Measurements from ENCODE around the gene IL10RB. TPM values are rescaled to one million over a fixed set of nuclear protein-coding genes. Genes with fewer than 3 reads are reported as not detected.
A peak's percentile ranks its signal among the peaks of the same experiment; 100 is the strongest.
"Not testable (repeated sequence)": the region's sequence is repeated elsewhere in the genome, so short reads cannot be mapped to it uniquely, and the experiment has no call there.

Gene IL10RB
- total RNA-seq, result 10 to 100 TPM; 10.5 to 24.2 (median 20.3) TPM
- long read RNA-seq, partial matches to known transcripts, result 0 of 3 reads
- long read RNA-seq, other reads (novel, unspliced or antisense), result 0 of 3 reads

DNA sequence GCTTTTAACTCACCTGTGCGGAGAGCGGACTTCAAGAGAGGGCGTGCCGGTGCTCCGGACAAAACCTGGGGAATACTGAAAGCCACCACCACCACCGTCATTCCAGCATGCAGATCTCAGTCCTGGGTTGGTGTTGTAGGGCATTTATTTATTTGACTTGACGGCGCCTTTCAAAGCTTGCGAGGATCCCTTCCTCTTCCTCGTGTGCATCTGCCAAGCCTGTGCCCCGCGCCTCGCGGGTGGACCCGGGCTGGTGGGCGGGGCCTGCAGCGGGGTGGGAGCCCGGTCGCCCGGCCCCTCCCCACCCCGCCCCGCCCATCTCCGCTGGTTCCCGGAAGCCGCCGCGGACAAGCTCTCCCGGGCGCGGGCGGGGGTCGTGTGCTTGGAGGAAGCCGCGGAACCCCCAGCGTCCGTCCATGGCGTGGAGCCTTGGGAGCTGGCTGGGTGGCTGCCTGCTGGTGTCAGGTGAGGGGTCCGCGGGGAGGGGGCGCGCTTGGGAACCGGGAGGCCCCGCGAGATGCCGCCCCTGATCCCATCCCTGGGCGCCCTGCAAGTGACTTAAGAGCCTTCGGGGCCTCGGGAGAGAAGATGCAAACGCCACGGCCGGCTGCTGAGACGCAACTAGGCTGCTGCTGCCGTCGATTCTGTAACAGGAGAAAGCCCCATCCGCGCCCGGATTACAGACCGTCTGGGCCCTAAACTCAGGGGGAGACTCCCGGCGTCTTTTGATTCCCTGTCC is at the start of gene IL10RB:
IL10RB (plus strand) TSS at position 318 of the 739 bp plus-strand sequence; CDS start at position 417, 99 bp downstream.
- peaks cover 0 to 8% (median 4%) of the 10 kb centered on the region in 4 donors for H3K36me3 ChIP-seq
- peak within 1 kb of the TSS; percentile 84 to 88 (median 87) for H3K4me3 ChIP-seq
- no peaks in the 10 kb centered on the region for H3K9me3 ChIP-seq
- H3K27ac ChIP-seq, result peak within 1 kb of the TSS; percentile 80 to 90 (median 81)
- peaks cover 0 to 32% (median 10%) of the 10 kb centered on the region in 4 donors for H3K4me1 ChIP-seq
- DNase-seq, result peak; percentile 83 to 88 (median 87)
- intact Hi-C loops (cut with DNase I), result loop anchor here in 1 of 2 donors (10.0 kb wide), 1 partner anchor 61 kb away; no protein-coding TSS in a partner anchor
- WGBS (ENCODE audit: insufficient coverage, low coverage, low lambda C conversion rate, missing lambda C conversion rate), result 6% methylated on average over 16 of the region's 60 CpGs
- TF ChIP-seq POLR2A (IDR thresholded peaks at IDR 0.05), result peak; percentile 53
- TF ChIP-seq, protein P1, sequence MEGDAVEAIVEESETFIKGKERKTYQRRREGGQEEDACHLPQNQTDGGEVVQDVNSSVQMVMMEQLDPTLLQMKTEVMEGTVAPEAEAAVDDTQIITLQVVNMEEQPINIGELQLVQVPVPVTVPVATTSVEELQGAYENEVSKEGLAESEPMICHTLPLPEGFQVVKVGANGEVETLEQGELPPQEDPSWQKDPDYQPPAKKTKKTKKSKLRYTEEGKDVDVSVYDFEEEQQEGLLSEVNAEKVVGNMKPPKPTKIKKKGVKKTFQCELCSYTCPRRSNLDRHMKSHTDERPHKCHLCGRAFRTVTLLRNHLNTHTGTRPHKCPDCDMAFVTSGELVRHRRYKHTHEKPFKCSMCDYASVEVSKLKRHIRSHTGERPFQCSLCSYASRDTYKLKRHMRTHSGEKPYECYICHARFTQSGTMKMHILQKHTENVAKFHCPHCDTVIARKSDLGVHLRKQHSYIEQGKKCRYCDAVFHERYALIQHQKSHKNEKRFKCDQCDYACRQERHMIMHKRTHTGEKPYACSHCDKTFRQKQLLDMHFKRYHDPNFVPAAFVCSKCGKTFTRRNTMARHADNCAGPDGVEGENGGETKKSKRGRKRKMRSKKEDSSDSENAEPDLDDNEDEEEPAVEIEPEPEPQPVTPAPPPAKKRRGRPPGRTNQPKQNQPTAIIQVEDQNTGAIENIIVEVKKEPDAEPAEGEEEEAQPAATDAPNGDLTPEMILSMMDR (IDR thresholded peaks at IDR 0.05), result no peak
- H3K27me3 ChIP-seq, result no peaks in the 10 kb centered on the region
- peak; percentile 80 to 92 (median 86) for ATAC-seq

DNA sequence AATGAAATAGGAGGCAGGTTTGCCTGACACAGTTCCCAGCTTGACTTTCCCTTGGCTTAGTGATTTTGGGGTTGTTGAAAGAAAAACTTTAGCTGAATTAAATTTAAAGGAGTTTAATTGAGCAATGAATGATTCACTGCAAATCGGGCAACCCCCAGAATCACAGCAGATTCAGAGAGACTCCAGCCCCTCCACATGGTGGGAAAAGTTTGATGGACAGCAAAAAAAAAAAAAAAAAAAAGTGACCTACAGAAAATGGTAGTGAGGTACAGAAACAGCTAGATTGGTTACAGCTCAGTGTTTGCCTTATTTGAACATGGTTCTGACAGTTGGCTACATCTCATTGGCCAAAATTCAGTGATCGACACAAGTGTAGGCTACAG is 49.0 kb upstream of the IL10RB start:
- Histone ChIP-seq H3K9me3 (no peaks in the 10 kb centered on the region), H3K27ac (no peak overlapping the region), H3K4me3 (no peak overlapping the region), H3K27me3 (no peaks in the 10 kb centered on the region), H3K36me3 (no peaks in the 10 kb centered on the region), H3K4me1 (peaks cover 0 to 19% (median 0%) of the 10 kb centered on the region in 4 donors)
- DNase-seq (no peak), ATAC-seq (no peak)
- no peak for TF ChIP-seq POLR2A (IDR thresholded peaks at IDR 0.05)
- WGBS (ENCODE audit: insufficient coverage, low coverage, low lambda C conversion rate, missing lambda C conversion rate), result 96% methylated on average over 2 of the region's 2 CpGs
- intact Hi-C loops (cut with DNase I), result no loop called here

DNA sequence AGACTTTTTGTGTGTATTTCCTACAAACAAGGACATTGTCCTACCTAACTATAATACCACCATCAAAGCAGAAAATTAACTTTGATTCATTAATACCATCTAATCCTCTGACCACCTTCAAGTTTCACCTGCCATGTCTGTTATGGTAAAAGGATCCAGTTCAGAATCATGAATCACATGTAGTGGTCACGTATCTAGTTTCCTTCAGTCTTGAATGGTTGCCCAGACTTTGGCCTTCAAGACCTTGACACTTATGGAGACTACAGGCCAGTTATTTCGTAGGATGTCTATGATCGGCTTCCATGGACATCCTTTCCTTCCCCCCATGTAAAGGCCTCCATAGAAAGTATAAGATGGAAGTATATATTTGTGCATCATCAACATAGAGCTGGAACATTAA is 46.9 kb upstream of the IL10RB start:
- WGBS (ENCODE audit: insufficient coverage, low coverage, low lambda C conversion rate, missing lambda C conversion rate), result 94% methylated on average over 2 of the region's 3 CpGs
- no peak overlapping the region for H3K27ac ChIP-seq
- H3K9me3 ChIP-seq, result no peaks in the 10 kb centered on the region
- ATAC-seq (no peak), DNase-seq (no peak)
- TF ChIP-seq, protein P1 (IDR thresholded peaks at IDR 0.05), result no peak
- no peak for TF ChIP-seq POLR2A (IDR thresholded peaks at IDR 0.05)
- peaks cover 0 to 21% (median 0%) of the 10 kb centered on the region in 4 donors for H3K4me1 ChIP-seq
- intact Hi-C loops (cut with DNase I), result no loop called here
- H3K36me3 ChIP-seq, result no peaks in the 10 kb centered on the region
- no peak overlapping the region for H3K4me3 ChIP-seq
- no peaks in the 10 kb centered on the region for H3K27me3 ChIP-seq

DNA sequence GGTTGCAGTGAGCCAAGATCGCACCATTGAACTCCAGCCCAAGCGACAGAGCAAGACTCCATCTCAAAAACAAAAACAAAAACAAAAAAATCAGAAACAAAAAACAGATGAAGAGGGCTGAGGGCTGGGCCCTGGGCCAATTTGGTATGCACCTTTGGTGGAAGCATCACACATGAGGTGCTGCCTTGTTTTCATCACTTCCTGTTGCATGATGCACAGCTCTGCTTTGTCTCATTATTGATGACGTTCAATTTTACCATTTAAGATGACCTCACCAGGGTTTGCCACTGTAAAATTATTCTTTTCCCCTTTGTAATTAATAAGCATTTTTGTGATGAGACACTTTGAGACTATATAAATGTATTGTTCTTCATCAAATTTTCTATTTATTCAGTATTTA is 46.2 kb upstream of the IL10RB start:
- 89% methylated on average over 3 of the region's 3 CpGs for WGBS (ENCODE audit: insufficient coverage, low coverage, low lambda C conversion rate, missing lambda C conversion rate)
- Histone ChIP-seq H3K4me3 (no peak overlapping the region), H3K36me3 (no peaks in the 10 kb centered on the region), H3K4me1 (peaks cover 0 to 25% (median 0%) of the 10 kb centered on the region in 4 donors), H3K9me3 (no peaks in the 10 kb centered on the region), H3K27ac (no peak overlapping the region), H3K27me3 (no peaks in the 10 kb centered on the region)
- TF ChIP-seq, protein P1 (IDR thresholded peaks at IDR 0.05), result no peak
- no peak for TF ChIP-seq POLR2A (IDR thresholded peaks at IDR 0.05)
- intact Hi-C loops (cut with DNase I), result no loop called here
- no peak for ATAC-seq
- no peak for DNase-seq

DNA sequence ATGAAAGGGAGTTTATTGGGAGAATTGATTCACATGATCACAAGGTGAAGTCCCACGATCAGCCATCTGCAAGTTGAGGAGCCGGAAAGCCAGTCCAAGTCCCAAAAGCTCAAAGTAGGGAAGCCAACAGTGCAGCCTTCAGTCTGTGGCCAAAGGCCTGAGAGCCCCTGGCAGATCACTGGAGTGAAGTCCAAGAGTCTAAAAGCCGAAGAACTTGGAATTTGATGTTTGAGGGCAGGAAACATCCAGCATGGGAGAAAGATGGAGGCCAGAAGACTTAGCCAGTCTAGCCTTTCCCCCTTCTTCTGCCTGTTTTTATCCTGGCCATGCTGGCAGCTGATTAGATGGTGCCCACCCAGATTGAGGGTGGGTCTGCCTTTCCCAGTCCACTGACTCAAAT is 40.8 kb upstream of the IL10RB start:
- intact Hi-C loops (cut with DNase I); H3K36me3 ChIP-seq; H3K27me3 ChIP-seq; DNase-seq; H3K9me3 ChIP-seq: not testable (repeated sequence)
- Histone ChIP-seq H3K27ac (peak overlapping the region; percentile 6 to 84 (median 74)), H3K4me1 (peaks cover 0 to 40% (median 12%) of the 10 kb centered on the region in 4 donors), H3K4me3 (peak overlapping the region in 2 of 3 donors; percentile 39 to 48)
- peak in 1 of 4 donors; percentile 20 for ATAC-seq
- 6% methylated on average over 2 of the region's 3 CpGs for WGBS (ENCODE audit: insufficient coverage, low coverage, low lambda C conversion rate, missing lambda C conversion rate)

All from right lobe of liver (tissue), 6 donors.